OCI-LY7 (cell line): Measurements from ENCODE around the gene NEDD8.

Experiments used
- CTCF ChIP-seq: fragments of 200-600 bp; sonication (generic); conservative IDR thresholded peaks from 2 replicates; pipeline ENCODE4 v1.5.1; 2014; ENCODE audit warnings: mild to moderate bottlenecking, antibody characterized with exemption, low read length, moderate library complexity, mixed read lengths
- EZH2phosphoT487 ChIP-seq: fragments of 200-600 bp; sonication (generic); IDR thresholded peaks from 2 replicates; pipeline ENCODE4 v1.6.1; 2018; ENCODE audit warnings: low read depth, borderline replicate concordance, mild to moderate bottlenecking, mixed run types, antibody characterized with exemption, low read length, moderate library complexity, mixed read lengths

- TF ChIP-seq CTCF (no peak), EZH2phosphoT487 (no peak)
Measured at GRCh38 chr14:24189460-24189859, 42.7 kb downstream of the NEDD8 start.
